UCSD-AML1 (cell line): ENCODE data around the gene MYH1.
"Not testable (repeated sequence)": the region's sequence is repeated elsewhere in the genome, so short reads cannot be mapped to it uniquely, and the experiment has no call there.

Experiments used
- DNase-seq: peaks from one replicate; lab custom pipeline; 2025; ENCODE audit not compliant: unreplicated experiment; lab: John Stamatoyannopoulos, UW

The MYH1 gene

GRCh38 chr17:10518271-10519037, at the start of gene MYH1:
Gene MYH1, minus strand, starts transcription at chr17:10518542. Its CDS starts 1,900 bp downstream, at chr17:10516642.
- DNase-seq: no peak

- DNase-seq: no peak
Observed at GRCh38 chr17:10563991-10564660, 45.8 kb upstream of the MYH1 start.

- DNase-seq: no peak
Observed at GRCh38 chr17:10558049-10558448, 39.7 kb upstream of the MYH1 start.

GRCh38 chr17:10557422-10557821, 39.1 kb upstream of the MYH1 start:
- no peak for DNase-seq

- DNase-seq: no peak
Observed at GRCh38 chr17:10556301-10557005, 38.1 kb upstream of the MYH1 start.

GRCh38 chr17:10550014-10550413, 31.7 kb upstream of the MYH1 start:
- DNase-seq: no peak

- DNase-seq: no peak
Observed at GRCh38 chr17:10549096-10549842, 30.9 kb upstream of the MYH1 start, which contains the start of gene MYH2. Gene MYH2, minus strand, starts transcription at chr17:10549658. Its CDS starts 1,738 bp downstream, at chr17:10547920.

- no peak for DNase-seq
Observed at GRCh38 chr17:10547351-10547750, 29.0 kb upstream of the MYH1 start.

GRCh38 chr17:10543486-10543885, 25.1 kb upstream of the MYH1 start:
- DNase-seq: not testable (repeated sequence)

- DNase-seq: not testable (repeated sequence)
Observed at GRCh38 chr17:10541179-10541578, 22.8 kb upstream of the MYH1 start.

GRCh38 chr17:10532026-10532425, 13.7 kb upstream of the MYH1 start:
- no peak for DNase-seq

GRCh38 chr17:10527419-10527818, 9.1 kb upstream of the MYH1 start:
- no peak for DNase-seq

GRCh38 chr17:10526517-10526916, 8.2 kb upstream of the MYH1 start:
- DNase-seq: no peak

- no peak for DNase-seq
Observed at GRCh38 chr17:10523064-10523463, 4.7 kb upstream of the MYH1 start.

GRCh38 chr17:10521949-10522348, 3.6 kb upstream of the MYH1 start:
- no peak for DNase-seq

GRCh38 chr17:10516638-10517037, 1.7 kb downstream of the MYH1 start:
- DNase-seq: no peak

- DNase-seq: no peak
Observed at GRCh38 chr17:10516065-10516464, 2.3 kb downstream of the MYH1 start.

- no peak for DNase-seq
Observed at GRCh38 chr17:10513299-10514067, 4.9 kb downstream of the MYH1 start.

GRCh38 chr17:10512856-10513255, 5.5 kb downstream of the MYH1 start:
- no peak for DNase-seq

GRCh38 chr17:10499950-10500349, 18.4 kb downstream of the MYH1 start:
- DNase-seq: no peak
